GM19239 (cell line): ENCODE measurements around the gene KRT78.
"Not testable (repeated sequence)": the region's sequence is repeated elsewhere in the genome, so short reads cannot be mapped to it uniquely, and the experiment has no call there.

ENCODE experiments used
- DNase-seq: peaks from one replicate; pipeline ENCODE4 v3.0.0; 2011; ENCODE audit warnings: low spot score; ENCODE audit not compliant: insufficient read length
- FAIRE-seq: peaks from 2 replicates; lab custom pipeline; 2011; peaks lifted over from hg19 to GRCh38; lab: Jason Lieb, UNC

Gene KRT78, protein sequence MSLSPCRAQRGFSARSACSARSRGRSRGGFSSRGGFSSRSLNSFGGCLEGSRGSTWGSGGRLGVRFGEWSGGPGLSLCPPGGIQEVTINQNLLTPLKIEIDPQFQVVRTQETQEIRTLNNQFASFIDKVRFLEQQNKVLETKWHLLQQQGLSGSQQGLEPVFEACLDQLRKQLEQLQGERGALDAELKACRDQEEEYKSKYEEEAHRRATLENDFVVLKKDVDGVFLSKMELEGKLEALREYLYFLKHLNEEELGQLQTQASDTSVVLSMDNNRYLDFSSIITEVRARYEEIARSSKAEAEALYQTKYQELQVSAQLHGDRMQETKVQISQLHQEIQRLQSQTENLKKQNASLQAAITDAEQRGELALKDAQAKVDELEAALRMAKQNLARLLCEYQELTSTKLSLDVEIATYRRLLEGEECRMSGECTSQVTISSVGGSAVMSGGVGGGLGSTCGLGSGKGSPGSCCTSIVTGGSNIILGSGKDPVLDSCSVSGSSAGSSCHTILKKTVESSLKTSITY

DNA sequence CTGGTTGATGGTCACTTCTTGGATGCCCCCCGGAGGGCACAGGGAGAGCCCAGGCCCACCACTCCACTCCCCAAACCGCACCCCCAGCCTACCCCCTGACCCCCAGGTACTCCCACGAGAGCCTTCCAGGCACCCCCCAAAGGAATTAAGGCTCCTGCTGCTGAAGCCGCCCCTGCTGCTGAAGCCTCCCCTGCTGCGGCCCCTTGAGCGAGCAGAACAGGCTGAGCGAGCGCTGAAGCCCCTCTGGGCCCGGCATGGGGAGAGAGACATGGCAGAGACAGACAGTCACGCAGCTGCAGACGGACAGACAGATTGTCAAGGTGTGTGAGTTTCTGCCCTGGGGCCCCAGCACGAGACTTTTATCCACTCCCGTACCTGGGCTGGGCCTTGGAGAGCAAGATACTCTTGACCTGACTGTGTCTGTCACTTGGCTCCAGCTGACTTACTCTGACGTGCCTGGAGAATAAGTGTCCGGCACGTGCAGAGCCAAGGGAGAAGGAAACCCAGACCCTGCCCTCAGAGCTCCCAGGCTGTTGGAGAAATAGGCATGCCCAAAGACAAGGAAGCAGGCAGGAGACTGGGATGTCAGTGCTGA lies at the start of gene KRT78:
KRT78 (minus strand) TSS at position 334 of the 595 bp plus-strand sequence; CDS start at position 270, 64 bp downstream.
- FAIRE-seq (no peak), DNase-seq (no peak)

DNA sequence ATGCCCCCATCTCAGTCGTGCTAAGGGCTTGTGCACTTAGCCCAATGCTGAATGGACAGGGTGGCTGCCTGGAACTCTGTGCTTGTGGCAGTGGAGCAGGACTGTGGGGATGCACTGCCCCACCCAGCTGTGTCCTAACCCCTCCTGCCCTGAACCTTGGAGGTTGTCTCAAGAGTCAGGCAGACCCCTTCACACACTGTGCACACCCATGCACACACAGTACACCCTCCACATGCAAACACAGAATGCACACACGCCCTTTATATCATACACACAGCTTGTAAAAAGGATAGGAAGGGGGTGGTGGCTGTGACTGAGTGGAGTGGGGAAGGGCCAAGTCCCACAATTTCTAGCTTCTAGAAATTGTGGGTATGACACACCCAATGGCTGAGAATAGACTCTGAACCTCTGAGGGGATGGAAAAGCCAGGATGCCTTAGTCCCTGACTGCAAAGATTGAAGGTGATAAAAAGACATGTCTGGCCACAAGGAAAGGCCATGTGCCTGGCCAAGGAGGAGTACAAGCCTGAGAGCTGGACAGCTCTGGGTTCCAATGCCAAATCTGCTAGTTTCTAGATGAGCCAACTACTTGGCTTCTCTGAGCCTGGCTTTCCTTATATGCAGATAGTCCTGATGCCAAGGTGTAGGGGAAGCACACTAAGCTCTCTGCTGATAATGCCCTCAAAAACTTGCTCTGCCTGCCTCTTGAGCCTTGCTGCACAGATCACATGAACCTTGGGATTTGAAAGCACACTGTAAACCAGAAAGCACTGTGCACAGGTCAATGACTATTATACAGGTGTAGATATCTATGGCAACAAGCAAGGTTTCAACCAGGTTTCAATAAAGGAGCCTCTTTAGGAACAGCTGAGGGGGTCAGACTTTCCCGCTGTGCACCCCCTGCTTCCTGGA lies 47.7 kb upstream of the KRT78 start:
- no peak for FAIRE-seq
- DNase-seq = no peak

DNA sequence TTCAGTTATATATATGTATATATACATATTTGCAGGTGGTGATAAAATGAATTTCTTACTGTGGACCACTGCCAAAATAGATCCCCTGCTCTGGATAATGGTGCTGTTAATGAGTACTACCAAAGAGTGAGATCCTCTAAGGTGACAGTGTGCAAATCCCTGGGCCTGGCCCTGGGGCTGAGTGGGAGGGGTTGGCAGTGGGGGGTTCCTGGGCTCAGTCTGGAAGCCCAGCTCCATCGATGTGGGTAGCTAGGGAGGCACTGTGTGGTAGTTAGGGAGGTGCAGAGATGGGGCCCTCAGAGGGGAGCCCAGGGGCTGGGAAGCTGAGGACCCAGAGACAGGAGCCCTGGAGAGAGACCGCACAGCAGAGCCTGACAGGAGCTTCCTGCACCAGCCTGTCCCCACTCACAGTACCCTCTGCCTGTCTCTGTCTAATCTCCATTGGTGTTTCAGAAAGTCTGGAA lies 47.0 kb upstream of the KRT78 start:
- DNase-seq (no peak), FAIRE-seq (no peak)

DNA sequence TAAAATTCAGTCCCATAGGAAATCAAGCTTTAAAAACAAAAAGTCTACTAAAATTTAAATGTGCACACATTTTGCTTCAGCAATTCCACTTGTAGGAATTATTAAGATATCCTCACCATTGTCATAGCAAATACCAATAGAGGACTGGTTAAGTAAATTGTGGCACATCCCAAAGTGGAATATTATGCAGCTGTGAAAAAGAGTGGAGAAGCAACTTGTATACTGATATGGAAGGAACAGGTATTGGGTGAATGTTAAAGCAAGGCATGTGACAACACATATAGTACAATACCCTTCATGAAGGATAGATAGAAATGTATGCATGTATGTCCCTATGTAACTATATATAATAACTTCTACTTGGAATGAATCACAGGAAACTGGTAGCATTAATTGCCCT lies 44.2 kb upstream of the KRT78 start:
- FAIRE-seq = no peak
- DNase-seq = no peak

DNA sequence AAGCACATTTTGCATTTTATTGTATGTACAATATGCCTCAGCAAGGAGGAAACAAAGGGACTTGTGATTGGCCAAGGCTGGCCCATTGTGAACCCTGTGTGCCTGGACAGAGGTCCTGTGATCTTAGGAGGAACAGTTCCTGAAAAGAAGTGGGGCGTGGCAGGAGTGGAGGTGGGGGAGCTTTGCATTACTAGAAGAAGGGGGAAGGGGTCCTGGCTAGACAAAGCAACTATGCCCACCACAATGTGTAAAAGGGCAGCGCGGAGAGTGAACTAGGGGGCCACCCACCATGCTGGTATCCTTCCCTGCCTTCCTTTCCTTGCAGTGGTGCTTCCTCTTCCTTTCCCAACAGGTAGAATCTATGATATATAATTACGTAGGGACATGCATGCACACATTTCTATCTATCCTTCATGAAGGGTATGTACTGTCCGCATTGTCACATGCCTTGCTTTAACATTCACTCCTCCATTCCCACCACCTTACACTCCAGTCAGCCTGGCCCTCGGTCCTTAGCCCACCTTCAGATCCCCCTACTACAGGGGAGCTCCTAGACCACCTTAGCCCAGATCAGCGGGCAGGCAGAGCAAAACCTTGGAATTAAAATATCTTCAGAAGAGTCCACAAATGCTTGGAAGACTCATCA lies 43.5 kb upstream of the KRT78 start:
- DNase-seq (no peak), FAIRE-seq (no peak)

DNA sequence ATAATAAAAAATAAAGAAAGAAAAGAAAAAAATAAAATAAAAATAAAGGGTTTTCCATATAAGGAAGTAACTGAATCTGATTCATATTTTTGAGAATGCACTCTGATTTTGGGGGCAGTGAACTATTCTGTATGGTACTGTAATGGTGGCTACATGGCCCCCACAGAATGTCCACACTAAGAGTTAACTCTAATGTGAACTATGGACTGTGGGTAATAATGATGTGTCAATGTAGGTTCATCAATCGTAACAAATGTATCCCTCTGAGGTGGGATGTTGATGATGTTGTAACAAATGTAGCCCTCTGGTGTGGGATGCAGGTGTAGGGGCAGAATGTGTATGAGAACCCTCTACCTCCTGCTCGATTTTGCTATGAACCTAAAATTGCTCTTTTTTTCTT lies 42.2 kb upstream of the KRT78 start:
- FAIRE-seq = no peak
- no peak for DNase-seq

DNA sequence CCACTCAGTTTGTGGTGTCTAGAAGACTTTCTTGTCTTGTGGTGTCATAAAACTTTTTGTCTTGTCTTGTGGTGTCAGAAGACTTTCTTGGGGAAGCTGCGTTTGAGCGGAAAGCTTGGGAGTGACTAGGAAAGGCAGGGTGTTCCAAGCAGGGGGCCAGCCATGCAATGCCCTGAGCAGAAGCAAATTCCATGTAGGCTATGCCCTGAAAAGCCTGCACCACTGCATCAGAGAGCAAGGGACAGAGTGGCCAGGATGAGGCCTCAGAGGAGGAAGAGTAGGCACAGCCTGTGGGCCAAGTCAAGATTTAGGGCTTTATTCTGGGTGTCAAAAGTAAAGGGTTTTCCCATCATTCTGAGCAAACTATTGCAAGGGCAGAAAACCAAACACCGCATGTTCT lies 41.6 kb upstream of the KRT78 start:
- DNase-seq = no peak
- no peak for FAIRE-seq

DNA sequence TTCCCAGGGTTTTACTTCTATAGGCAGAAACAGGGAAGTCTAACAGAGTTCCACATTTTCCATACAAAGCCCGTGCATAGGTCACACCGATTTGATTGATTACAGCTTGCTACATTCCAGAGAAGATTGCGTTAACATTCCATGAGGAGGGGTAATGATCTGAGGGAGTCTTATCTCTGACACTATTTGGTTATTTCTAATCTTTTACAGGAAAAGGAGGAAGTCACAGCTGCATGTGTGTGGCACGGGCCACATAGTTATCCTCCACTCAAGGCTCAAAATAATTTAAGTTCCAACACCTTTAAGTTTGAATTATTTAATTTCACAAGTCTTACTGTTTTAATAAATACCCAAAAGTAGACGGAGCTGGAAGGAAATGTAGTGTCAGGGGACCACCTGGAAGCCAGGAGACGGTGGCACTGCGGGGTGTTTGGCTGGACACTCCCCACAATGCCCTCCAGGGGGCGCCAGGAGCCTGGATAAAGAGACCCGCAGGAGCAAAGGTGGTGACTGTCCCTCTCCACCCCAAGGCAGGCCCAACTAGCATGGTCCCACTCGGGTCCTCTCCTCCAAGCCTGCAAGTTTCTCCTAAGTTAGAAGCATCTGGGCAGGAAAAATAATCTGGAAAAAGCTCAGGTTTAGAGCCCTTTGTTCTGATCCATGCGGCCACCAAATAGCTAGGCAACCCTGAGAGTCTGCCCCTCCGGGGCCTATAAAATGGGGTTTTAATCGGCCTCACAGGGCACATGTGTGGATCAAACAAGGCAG lies 35.9 kb upstream of the KRT78 start:
- DNase-seq = peak; percentile 79
- FAIRE-seq = peak; percentile 21

DNA sequence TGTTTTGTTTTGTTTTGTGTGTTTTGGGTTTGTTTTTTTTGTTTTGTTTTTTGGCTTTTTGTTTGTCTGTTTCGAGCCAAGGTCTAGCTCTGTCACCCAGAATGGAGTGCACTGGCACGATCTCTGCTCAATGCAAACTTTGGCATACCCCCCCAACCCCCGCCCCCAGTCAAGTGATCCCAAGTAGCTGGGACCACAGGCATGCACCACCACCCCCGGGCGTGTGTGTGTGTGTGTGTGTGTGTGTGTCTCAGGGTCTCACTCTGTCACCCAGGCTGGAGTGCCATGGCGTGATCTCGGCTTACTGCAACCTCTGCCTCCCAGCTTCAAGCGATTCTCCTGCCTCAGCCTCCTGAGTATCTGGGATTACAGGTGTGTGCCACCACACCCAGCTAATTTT lies 31.7 kb upstream of the KRT78 start:
- DNase-seq, FAIRE-seq: not testable (repeated sequence)

DNA sequence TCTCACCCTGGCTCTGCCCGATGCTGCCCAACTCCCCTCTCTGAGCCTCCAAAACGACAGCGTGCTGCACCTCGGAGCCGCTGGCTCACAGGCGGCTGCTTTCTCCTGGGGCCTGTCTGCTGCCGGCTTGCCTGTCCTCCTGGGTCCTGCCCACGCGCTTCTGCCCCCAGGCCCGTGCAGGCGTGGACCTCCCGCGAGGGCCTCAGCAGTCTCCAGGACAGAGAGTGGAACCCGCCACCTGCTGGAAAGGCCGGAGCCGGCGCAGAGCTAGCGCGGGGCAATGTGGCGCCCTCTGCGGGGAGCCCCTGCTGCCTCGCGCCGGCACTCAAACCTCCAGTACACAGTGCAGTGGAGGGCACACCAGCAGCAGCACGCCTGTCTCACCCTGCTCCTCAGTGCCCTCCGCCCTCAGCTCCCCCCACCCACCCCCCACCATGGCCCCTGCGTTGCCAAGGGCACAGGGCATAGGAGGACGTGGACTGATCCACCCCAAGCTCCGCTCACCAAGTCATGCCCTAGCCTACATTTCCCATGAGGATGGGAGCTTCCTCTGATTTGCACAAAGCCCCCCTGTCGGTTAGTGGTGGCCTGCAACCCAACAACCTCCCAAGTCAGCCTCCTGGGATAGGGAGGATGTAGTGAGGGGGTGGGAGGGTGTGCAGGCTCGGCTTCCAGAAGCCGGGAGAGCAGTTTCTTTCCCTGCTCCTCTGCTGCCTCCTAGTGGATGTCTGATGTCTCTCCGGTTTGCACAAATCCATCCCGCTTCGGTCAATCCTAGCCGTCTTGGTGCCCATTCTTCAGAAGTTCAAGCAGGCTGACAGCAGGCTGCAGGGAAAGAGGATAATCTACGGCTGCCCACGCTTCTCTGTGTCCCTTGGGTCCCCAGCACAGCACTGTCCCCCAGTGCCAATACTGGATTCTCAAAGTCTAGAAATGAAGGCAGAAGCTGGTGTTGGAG lies 30.9 kb upstream of the KRT78 start:
- FAIRE-seq = peak; percentile 44

DNA sequence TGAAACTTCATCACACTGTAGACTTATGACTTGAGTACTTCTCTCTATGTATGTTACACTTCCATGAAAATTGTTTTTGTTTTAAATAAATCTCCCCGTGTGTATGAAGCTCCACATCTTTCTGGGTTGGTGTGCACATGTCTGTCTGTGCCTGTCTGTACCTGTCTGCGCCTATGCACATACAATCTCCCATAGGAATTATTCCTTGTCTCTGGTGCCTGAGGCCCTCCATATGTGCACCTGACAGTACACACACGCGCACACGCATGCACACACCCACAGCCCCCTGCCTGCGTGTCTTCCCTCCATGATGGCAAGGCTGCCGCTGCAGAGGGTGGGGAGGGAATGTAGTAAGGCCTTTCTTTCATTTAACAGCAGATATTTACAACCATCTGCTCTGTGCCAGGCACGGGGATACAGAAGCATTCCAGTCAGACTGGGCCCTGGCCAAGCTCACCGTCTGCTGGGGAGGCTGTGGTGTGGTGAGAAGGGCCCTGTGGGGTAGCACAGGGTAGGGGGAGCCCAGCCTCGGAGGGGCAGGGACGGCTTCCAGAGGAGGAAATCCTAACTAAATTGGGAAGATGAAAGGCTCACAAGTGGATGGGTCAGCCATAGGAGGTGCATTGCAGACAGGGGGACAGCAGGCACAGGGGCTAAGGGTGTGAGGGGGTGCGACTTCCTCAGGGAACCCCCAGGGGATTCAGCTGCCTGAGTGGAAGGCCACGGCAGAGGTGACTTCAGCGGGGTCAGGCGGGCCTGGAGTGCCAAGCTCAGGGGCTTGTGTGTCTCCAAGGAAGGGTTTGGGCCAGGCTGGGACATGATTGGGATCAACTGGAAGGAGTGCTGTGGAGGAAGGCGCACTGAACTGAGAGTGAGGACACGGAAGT lies 30.0 kb upstream of the KRT78 start:
- no peak for DNase-seq
- FAIRE-seq = no peak

More for the DNA sequence above, 30.9 kb upstream of the KRT78 start:
- DNase-seq = peak; percentile 59

DNA sequence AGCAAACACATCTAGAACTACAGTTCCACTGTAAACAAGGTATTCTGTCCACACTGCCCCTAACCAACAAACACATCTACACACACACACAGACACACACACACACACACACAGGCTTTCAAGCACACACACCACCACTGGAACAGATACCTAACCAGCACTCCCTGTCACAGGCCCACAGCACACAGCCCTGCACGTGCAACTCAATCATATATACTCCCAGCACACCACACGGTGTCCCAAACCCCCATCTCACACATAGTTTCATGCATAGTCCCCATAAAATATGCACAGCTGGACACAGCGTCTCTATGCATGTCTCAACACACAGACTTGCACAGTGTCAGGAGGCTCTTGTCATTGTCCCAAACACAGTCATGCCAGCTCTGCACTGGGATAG lies 28.4 kb upstream of the KRT78 start:
- DNase-seq (no peak), FAIRE-seq (no peak)

DNA sequence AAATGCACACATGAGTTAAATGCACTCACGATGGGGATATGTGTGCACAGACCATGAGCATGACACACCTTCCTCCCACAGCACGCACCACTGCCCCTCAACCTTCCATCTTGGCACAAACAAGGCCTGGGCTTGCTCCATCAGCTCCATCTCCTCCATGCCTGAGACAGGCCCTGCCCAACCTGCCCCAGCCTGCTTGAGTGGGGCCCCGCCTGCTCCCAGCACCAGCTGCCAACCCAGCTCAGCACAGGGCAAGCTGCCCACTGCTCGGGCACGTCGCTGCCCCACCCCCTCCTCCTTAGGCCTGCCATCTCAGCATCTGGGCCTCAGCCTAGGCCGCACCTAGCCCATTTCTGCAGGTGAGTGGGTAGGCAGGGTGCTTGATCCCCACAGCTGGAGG lies 27.6 kb upstream of the KRT78 start:
- FAIRE-seq (no peak), DNase-seq (no peak)

DNA sequence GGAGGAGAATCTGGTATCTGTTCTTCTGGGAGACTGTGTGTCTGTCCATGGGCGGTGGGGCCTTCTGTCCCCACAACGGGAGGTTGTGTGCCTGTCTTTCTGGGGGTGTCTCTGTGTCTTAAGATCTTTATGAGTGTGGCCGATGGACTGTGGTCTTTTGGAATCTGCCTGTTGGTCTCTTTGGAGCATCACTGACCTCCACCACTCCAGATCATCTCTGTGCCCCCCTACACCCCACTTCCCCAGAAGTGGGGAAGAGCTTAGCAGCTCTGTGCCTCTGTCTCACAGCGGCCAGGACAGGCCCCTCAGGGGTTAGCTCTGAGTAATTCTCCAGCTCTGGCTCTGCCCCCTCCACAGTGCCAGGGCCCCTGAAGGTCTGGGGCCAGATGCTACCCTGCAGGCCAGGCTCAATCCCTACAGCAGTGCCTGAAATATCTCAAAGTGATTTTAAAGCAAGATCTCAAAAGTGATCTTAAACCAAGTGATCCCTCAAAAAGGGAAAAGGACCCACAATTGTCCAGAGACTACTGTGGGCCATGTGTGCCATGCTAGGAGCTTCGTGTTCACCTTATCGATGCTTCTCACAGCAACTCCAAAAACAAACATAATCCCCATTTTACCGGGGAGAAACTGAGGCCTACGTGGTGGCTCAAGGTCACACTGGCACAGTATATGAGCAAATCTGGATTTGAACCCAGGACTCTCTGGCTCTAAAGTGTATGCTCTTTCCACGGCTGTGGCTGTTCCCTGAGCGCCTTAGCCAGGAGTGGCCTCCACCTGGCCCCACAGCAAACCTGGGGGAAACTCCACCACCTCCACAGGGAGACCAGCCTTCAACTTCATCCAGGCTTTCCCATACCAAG lies 26.0 kb upstream of the KRT78 start:
- no peak for FAIRE-seq
- DNase-seq = no peak

DNA sequence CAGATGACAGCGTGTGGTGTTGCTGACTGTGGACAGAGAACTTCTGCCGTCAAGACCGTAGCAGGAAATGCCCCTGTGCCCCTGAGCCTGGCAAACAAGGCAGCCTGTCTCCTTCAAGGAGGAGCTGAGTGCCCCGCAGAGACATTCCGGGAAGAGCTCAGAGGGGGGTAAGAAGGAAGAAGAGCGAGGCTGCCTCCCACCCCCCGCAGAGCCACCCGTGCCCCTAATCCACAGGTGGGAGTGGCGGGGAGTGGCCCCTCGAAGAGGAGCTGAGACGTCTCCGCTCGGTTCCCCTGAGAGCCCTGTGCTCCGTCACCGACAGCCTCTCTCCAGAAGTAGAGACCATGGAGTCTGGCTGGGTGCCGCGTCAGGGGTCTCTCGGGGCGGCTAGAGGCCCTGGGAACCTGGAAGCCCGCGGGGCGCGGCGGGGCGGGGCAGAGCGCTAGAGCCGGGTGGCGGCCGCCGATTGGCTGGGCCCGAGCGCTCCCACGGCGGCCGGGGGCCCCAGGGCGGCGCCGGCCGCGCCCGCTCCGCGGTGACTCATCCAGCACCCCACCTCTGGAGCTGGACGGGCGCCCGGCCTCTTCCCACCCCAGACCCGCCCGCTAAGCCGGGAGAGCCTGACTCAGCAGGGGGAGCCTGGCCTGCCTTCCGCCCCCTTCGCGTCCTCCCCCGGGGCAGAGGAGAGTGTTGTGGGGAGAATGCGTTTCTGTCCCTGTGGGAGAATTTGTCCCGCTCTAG lies 25.2 kb upstream of the KRT78 start:
- FAIRE-seq (no peak), DNase-seq (peak; percentile 39)

DNA sequence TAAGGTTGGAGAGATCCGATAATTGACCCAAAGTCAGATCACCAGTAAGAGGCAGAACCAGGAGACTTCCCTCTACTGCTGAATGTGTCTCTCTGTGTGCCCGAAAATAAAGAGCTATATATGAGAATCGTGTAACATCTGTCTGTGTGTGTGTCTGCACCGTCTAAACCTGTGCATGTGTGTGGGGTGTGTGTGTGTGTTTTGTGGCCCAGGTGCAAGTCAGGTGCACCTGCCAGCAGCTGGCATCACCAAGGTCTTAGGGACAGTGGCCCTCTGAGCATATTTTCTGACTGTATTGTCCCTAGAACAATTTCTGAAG lies 24.7 kb upstream of the KRT78 start:
- DNase-seq (no peak), FAIRE-seq (no peak)
